ENCODE results near the gene EIF3I. TPM values are rescaled to one million over a fixed set of nuclear protein-coding genes. Genes with fewer than 3 reads are reported as not detected.

Gene EIF3I
- total RNA-seq, 2 experiments from 2014 or later = 182 to 207 TPM

DNA sequence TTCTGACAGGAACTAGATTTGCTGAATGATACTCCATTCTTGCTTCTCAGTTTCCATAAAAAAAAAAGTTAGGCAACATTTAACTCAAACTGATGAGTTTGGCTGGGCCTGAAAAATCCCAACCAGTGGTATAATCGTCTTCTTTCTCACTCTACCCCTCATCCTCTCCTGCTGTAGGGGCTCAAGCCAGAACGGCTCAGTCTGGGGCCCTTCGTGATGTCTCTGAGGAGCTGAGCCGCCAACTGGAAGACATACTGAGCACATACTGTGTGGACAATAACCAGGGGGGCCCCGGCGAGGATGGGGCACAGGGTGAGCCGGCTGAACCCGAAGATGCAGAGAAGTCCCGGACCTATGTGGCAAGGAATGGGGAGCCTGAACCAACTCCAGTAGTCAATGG, 41.1 kb upstream of the EIF3I start:
- TF ChIP-seq, protein P1, sequence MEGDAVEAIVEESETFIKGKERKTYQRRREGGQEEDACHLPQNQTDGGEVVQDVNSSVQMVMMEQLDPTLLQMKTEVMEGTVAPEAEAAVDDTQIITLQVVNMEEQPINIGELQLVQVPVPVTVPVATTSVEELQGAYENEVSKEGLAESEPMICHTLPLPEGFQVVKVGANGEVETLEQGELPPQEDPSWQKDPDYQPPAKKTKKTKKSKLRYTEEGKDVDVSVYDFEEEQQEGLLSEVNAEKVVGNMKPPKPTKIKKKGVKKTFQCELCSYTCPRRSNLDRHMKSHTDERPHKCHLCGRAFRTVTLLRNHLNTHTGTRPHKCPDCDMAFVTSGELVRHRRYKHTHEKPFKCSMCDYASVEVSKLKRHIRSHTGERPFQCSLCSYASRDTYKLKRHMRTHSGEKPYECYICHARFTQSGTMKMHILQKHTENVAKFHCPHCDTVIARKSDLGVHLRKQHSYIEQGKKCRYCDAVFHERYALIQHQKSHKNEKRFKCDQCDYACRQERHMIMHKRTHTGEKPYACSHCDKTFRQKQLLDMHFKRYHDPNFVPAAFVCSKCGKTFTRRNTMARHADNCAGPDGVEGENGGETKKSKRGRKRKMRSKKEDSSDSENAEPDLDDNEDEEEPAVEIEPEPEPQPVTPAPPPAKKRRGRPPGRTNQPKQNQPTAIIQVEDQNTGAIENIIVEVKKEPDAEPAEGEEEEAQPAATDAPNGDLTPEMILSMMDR (conservative IDR thresholded peaks at IDR 0.05; ENCODE audit: low read length) = no peak
- no peak for TF ChIP-seq EZH2phosphoT487 (IDR thresholded peaks at IDR 0.05; ENCODE audit: borderline replicate concordance, low read depth, low read length)
- DNase-seq (ENCODE audit: low spot score) = no peak
- ChIA-PET CTCF (ENCODE audit: unreplicated experiment) (no interaction called here), POLR2A (interaction anchor here (0.6 to 1.7 kb wide), 3 partner anchors 51 to 105 kb away, joined by 3 to 6 read pairs (median 4); no protein-coding TSS in a partner anchor)
- Histone ChIP-seq H2AFZ (ENCODE audit: low read length) (no peak overlapping the region), H3K9me3 (ENCODE audit: low read length) (no peaks in the 10 kb centered on the region), H3K36me3 (ENCODE audit: insufficient read depth, low read length) (peaks cover 55% of the 10 kb centered on the region), H3K4me2 (ENCODE audit: low read length) (peak overlapping the region; percentile 72), H3K79me2 (ENCODE audit: insufficient read depth, low read depth, low read length) (peaks cover 55% of the 10 kb centered on the region), H3K4me3 (ENCODE audit: low read depth, low read length, poor library complexity, severe bottlenecking) (peak overlapping the region; percentile 78), H4K20me1 (ENCODE audit: insufficient read depth, low read length) (peaks cover 16% of the 10 kb centered on the region), H3K9me2 (ENCODE audit: insufficient read depth, low read length) (no peaks in the 10 kb centered on the region), H3K27ac (ENCODE audit: low read depth, low read length, poor library complexity, severe bottlenecking) (peak overlapping the region; percentile 65), H3K4me1 (ENCODE audit: insufficient read depth, low read length, poor library complexity, severe bottlenecking) (peaks cover 40% of the 10 kb centered on the region)
- intact Hi-C loops (cut with micrococcal nuclease; ENCODE audit: unreplicated experiment) = loop anchor here (2.0 kb wide), 1 partner anchor 108 kb away; the partner anchor contains the start of gene TMEM39B
- TSS peak; percentile 50 for BruUV-seq (replicated peaks)

DNA sequence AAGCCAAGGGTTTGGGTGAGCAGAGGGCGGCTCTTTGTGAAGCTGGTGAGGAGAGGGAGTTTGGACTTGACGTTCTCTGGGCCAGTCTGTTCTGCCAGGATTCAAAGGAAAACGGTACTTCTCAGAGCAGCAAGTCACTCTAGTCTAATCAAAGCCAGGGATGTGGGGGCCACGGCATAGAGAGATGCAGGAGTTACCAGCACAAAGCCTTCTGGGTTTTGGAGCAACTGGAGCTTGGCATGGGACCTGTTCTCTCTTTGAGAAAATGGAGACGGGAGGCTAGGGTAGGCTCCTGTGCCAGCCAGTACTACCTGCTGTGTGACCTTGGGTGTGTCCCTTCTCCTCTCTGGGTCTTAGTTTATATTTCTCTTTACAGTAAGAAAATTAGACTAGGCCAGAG, 40.6 kb upstream of the EIF3I start:
- Histone ChIP-seq H3K4me2 (ENCODE audit: low read length) (peak overlapping the region; percentile 72), H3K9me2 (ENCODE audit: insufficient read depth, low read length) (no peaks in the 10 kb centered on the region), H3K4me1 (ENCODE audit: insufficient read depth, low read length, poor library complexity, severe bottlenecking) (peaks cover 45% of the 10 kb centered on the region), H3K4me3 (ENCODE audit: low read depth, low read length, poor library complexity, severe bottlenecking) (peak overlapping the region; percentile 78), H3K27ac (ENCODE audit: low read depth, low read length, poor library complexity, severe bottlenecking) (peak overlapping the region; percentile 65), H3K79me2 (ENCODE audit: insufficient read depth, low read depth, low read length) (peaks cover 60% of the 10 kb centered on the region), H3K36me3 (ENCODE audit: insufficient read depth, low read length) (peaks cover 60% of the 10 kb centered on the region), H2AFZ (ENCODE audit: low read length) (no peak overlapping the region), H3K9me3 (ENCODE audit: low read length) (no peaks in the 10 kb centered on the region), H4K20me1 (ENCODE audit: insufficient read depth, low read length) (peaks cover 16% of the 10 kb centered on the region)
- ChIA-PET POLR2A (interaction anchor here (0.6 kb wide), 2 partner anchors 52 to 105 kb away, joined by 3 to 6 read pairs; no protein-coding TSS in a partner anchor), CTCF (ENCODE audit: unreplicated experiment) (no interaction called here)
- DNase-seq (ENCODE audit: low spot score) = no peak
- intact Hi-C loops (cut with micrococcal nuclease; ENCODE audit: unreplicated experiment) = loop anchor here (2.0 kb wide), 1 partner anchor 109 kb away; the partner anchor contains the start of gene TMEM39B
- no TSS peak for BruUV-seq (replicated peaks)
- TF ChIP-seq EZH2phosphoT487 (IDR thresholded peaks at IDR 0.05; ENCODE audit: borderline replicate concordance, low read depth, low read length) = no peak
- TF ChIP-seq, protein P1 (conservative IDR thresholded peaks at IDR 0.05; ENCODE audit: low read length) = no peak

- peaks cover 65% of the 10 kb centered on the region for H3K79me2 ChIP-seq (ENCODE audit: insufficient read depth, low read depth, low read length)
- TF ChIP-seq, protein P1 (conservative IDR thresholded peaks at IDR 0.05; ENCODE audit: low read length) = no peak
- no peak for TF ChIP-seq EZH2phosphoT487 (IDR thresholded peaks at IDR 0.05; ENCODE audit: borderline replicate concordance, low read depth, low read length)
- H3K9me3 ChIP-seq (ENCODE audit: low read length) = no peaks in the 10 kb centered on the region
- DNase-seq (ENCODE audit: low spot score) = no peak
- ChIA-PET POLR2A (interaction anchor here (0.5 kb wide), 1 partner anchor 565 kb away, joined by 4 read pairs; no protein-coding TSS in a partner anchor), CTCF (ENCODE audit: unreplicated experiment) (no interaction called here)
- H3K4me2 ChIP-seq (ENCODE audit: low read length) = peak overlapping the region; percentile 72
- H4K20me1 ChIP-seq (ENCODE audit: insufficient read depth, low read length) = peaks cover 16% of the 10 kb centered on the region
- peaks cover 46% of the 10 kb centered on the region for H3K4me1 ChIP-seq (ENCODE audit: insufficient read depth, low read length, poor library complexity, severe bottlenecking)
- no peak overlapping the region for H3K27ac ChIP-seq (ENCODE audit: low read depth, low read length, poor library complexity, severe bottlenecking)
- H2AFZ ChIP-seq (ENCODE audit: low read length) = no peak overlapping the region
- intact Hi-C loops (cut with micrococcal nuclease; ENCODE audit: unreplicated experiment) = no loop called here
- peak overlapping the region; percentile 78 for H3K4me3 ChIP-seq (ENCODE audit: low read depth, low read length, poor library complexity, severe bottlenecking)
- no TSS peak for BruUV-seq (replicated peaks)
- H3K9me2 ChIP-seq (ENCODE audit: insufficient read depth, low read length) = no peaks in the 10 kb centered on the region
- peaks cover 65% of the 10 kb centered on the region for H3K36me3 ChIP-seq (ENCODE audit: insufficient read depth, low read length)
Measured at GRCh38 chr1:32182060-32182459, 40.1 kb upstream of the EIF3I start.
